Skeletal muscle satellite cell (primary cell): ENCODE results near the gene CRTC2.
A peak's percentile ranks its signal among the peaks of the same experiment; 100 is the strongest.

Experiments
- H3K27me3 ChIP-seq: 2 replicates; pipeline ENCODE4 v1.7.0; 2013; ENCODE audit warnings: low read length; ENCODE audit not compliant: control insufficient read depth, insufficient read depth
- H3K36me3 ChIP-seq: 2 replicates; pipeline ENCODE4 v1.7.0; 2013; ENCODE audit warnings: mild to moderate bottlenecking, control low read depth, low read length; ENCODE audit not compliant: insufficient read depth
- H3K4me1 ChIP-seq: 2 replicates; pipeline ENCODE4 v1.7.0; 2013; ENCODE audit warnings: low read length; ENCODE audit not compliant: control insufficient read depth, insufficient read depth
- H3K4me2 ChIP-seq: 2 replicates; pipeline ENCODE4 v1.7.0; 2013; ENCODE audit warnings: mild to moderate bottlenecking, low read length
- H3K4me3 ChIP-seq: 2 replicates; pipeline ENCODE4 v1.7.0; 2013; ENCODE audit warnings: low read length
- H3K9ac ChIP-seq: 2 replicates; pipeline ENCODE4 v1.7.0; 2013; ENCODE audit warnings: mild to moderate bottlenecking, low read depth, low read length, moderate library complexity
- H3K9me3 ChIP-seq: replicated peaks from 2 replicates; pipeline ENCODE4 v1.7.0; 2013; ENCODE audit warnings: mild to moderate bottlenecking, control low read depth, low read length

CRTC2 gene

GRCh38 chr1:153968408-153968807 lies 10.0 kb upstream of the CRTC2 start:
- H3K27me3 ChIP-seq, result no peaks in the 10 kb centered on the region
- H3K4me2 ChIP-seq, result peak overlapping the region; percentile 86
- H3K4me1 ChIP-seq, result peaks cover 24% of the 10 kb centered on the region
- peak overlapping the region; percentile 66 for H3K9ac ChIP-seq
- peak overlapping the region; percentile 79 for H3K4me3 ChIP-seq
- H3K9me3 ChIP-seq, result no peaks in the 10 kb centered on the region
- H3K36me3 ChIP-seq, result peaks cover 4% of the 10 kb centered on the region

GRCh38 chr1:153968000-153968363 lies 9.6 kb upstream of the CRTC2 start:
- Histone ChIP-seq H3K9ac (peak overlapping the region; percentile 66), H3K4me1 (peaks cover 25% of the 10 kb centered on the region), H3K4me2 (peak overlapping the region; percentile 86), H3K9me3 (no peaks in the 10 kb centered on the region), H3K27me3 (no peaks in the 10 kb centered on the region), H3K4me3 (peak overlapping the region; percentile 79), H3K36me3 (peaks cover 3% of the 10 kb centered on the region)

DNA sequence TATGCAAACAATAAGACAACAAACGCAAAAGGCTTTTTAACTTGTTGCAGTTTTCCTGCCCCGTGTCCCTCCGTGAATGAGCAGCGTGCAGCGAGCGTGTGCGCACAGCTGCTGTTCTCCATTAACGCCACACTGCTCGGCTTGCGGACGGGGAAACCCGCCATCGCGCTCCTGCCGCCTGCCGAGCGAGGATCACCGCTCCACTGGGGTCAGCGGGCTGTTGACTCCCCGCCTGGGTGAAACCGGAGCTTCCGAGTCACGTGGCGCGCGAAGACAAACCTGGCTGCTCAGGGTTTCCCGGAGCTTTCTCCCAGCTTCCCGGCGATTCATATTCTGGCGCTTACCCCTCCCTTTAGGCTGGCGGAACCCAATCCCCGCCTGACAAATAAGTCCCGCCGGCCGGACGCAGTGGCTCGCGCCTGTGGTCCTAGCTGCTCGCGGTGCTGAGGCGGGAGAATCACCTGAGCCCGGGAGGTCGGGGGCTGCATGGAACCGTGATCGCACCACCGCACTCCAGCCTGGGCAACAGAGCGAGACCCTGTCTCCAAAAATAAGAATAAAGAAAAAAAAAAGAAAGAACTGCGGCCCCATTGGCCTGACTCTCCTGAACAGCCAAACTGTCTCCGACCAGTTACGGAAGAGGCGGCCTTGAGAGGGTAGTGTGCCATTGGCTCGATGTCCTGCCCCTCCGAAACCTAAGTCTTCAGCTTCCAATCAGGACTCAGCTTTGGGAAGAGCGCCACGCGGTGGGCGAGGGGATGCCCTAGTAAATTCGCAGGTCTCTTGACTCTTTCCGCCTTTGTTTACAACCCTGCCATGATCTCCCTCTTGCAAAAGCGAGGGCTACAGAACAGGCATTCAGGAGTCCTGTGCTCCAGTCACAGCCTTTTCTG lies 8.9 kb upstream of the CRTC2 start, which contains the start of gene CREB3L4:
CREB3L4 (plus strand) TSS at position 796 of the 893 bp plus-strand sequence. CDS start 624 bp downstream, outside the sequence.
- H3K4me3 ChIP-seq, result peak within 1 kb of the TSS; percentile 79
- H3K4me2 ChIP-seq, result peak within 1 kb of the TSS; percentile 86
- H3K36me3 ChIP-seq, result no peaks in the 10 kb centered on the region
- H3K9me3 ChIP-seq, result no peaks in the 10 kb centered on the region
- H3K9ac ChIP-seq, result peak within 1 kb of the TSS; percentile 66
- no peaks in the 10 kb centered on the region for H3K27me3 ChIP-seq
- peaks cover 32% of the 10 kb centered on the region for H3K4me1 ChIP-seq

GRCh38 chr1:153963850-153964331 lies 5.5 kb upstream of the CRTC2 start:
- H3K36me3 ChIP-seq, result peaks cover 11% of the 10 kb centered on the region
- H3K4me3 ChIP-seq, result peak overlapping the region; percentile 89
- H3K9ac ChIP-seq, result peak overlapping the region; percentile 92
- peak overlapping the region; percentile 93 for H3K4me2 ChIP-seq
- no peaks in the 10 kb centered on the region for H3K9me3 ChIP-seq
- peaks cover 45% of the 10 kb centered on the region for H3K4me1 ChIP-seq
- no peaks in the 10 kb centered on the region for H3K27me3 ChIP-seq

DNA sequence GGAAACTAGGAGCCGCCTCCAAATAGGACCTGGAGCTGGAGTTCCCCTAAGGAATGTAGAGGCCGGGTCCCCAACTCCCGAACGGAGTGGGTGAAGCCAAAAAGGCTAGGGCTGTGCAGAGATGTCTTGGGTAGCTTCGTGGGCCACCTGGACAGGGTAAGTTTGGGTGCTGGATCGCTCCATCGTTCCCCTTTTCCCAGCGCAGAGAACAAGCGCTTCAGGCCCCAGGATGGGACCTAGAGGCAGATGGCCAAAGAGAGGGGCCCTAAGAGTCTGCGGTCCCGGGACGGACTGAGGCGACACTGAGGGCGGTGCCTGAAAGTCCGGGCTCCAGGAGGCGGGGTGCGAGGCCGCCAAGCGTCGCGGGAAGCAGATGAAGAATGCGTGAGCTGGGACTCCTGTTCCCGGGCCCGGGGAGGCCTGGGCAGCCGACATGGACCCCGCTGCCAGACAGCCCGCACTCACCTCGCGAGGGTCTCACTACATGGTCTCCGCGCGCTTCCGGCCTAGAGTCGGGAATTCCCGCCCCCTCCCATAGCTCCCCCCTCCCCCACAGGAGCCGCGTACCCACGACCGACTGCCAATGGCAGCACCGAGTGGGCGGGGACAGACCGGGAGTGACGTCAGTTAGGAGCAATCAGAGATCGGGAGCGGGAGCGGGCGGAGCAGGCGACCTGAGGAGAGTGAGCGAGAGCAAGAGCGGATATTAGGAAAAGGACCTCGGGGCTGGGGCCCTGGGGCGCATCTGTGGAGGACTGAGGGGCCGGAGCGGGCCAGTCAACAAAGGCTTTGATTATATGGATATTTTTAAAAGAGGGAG lies 4.8 kb upstream of the CRTC2 start, which contains the start of gene SLC39A1:
SLC39A1 (minus strand) TSS at position 508 of the 820 bp plus-strand sequence. CDS start 822 bp downstream, outside the sequence.
- peak within 1 kb of the TSS; percentile 92 for H3K9ac ChIP-seq
- no peaks in the 10 kb centered on the region for H3K27me3 ChIP-seq
- H3K4me1 ChIP-seq, result peaks cover 44% of the 10 kb centered on the region
- H3K4me2 ChIP-seq, result peak within 1 kb of the TSS; percentile 93
- H3K4me3 ChIP-seq, result peak within 1 kb of the TSS; percentile 89
- H3K36me3 ChIP-seq, result peaks cover 11% of the 10 kb centered on the region
- no peaks in the 10 kb centered on the region for H3K9me3 ChIP-seq

DNA sequence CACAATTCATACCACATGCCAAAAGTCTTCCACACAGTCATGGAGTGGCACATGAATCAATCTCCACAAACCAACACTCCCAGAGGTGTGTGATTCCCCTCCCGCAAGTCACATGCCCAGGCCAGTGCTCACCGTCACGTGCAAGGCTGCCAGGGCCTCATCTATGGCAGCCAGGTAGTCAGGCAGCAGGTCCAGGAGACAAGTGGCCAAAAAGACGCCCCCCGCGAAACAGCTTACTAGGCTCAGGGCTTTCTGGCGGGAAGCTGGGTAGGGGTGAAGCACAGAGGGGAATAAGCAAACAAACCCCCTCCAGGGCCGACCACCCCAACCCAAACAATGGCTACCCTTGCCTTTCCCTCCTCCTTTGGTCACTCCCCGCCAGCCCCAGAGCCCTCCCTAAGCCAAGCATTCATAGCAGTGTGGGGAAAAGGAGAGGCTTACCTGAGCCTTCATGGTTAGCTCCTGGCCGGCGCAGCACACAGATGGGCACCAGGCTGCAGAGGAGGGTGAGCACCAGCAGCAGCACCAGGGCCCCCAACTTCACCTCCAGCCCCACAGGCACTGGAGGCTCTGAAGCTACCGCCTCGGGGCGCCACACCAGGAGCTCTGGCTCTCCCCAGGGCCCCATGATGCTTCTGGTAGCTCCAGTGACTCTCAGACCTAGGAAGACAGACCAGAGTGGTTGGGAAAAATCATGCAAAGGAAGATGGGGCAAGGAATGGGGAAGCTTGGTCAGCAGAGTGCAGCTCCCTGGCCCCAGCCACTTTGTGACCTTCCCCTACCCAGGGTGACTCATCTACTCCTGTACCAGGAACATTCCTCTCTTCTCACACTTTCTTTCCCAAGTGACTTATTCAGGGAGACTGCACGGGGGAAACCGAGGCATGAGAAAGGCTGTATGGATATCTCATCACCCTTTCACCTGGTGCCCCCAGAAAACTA lies 3.9 kb upstream of the CRTC2 start:
- peaks cover 11% of the 10 kb centered on the region for H3K36me3 ChIP-seq

GRCh38 chr1:153961421-153961820 lies 3.0 kb upstream of the CRTC2 start:
- Histone ChIP-seq H3K4me3 (peak overlapping the region; percentile 89), H3K4me2 (peak overlapping the region; percentile 93), H3K9me3 (no peaks in the 10 kb centered on the region), H3K9ac (no peak overlapping the region), H3K27me3 (no peaks in the 10 kb centered on the region), H3K4me1 (peaks cover 47% of the 10 kb centered on the region), H3K36me3 (peaks cover 11% of the 10 kb centered on the region)

More for the DNA sequence above, 3.9 kb upstream of the CRTC2 start:
- Histone ChIP-seq H3K4me2 (peak overlapping the region; percentile 93), H3K4me1 (peaks cover 41% of the 10 kb centered on the region), H3K9ac (peak overlapping the region; percentile 92), H3K9me3 (no peaks in the 10 kb centered on the region), H3K27me3 (no peaks in the 10 kb centered on the region), H3K4me3 (peak overlapping the region; percentile 89)

GRCh38 chr1:153960206-153960605 lies 1.8 kb upstream of the CRTC2 start:
- no peak overlapping the region for H3K4me3 ChIP-seq
- H3K27me3 ChIP-seq, result no peaks in the 10 kb centered on the region
- no peaks in the 10 kb centered on the region for H3K9me3 ChIP-seq
- H3K9ac ChIP-seq, result no peak overlapping the region
- peaks cover 11% of the 10 kb centered on the region for H3K36me3 ChIP-seq
- peaks cover 52% of the 10 kb centered on the region for H3K4me1 ChIP-seq
- no peak overlapping the region for H3K4me2 ChIP-seq

- no peak overlapping the region for H3K4me3 ChIP-seq
- H3K4me2 ChIP-seq, result no peak overlapping the region
- H3K9ac ChIP-seq, result no peak overlapping the region
- H3K9me3 ChIP-seq, result no peaks in the 10 kb centered on the region
- H3K4me1 ChIP-seq, result peaks cover 51% of the 10 kb centered on the region
- no peaks in the 10 kb centered on the region for H3K27me3 ChIP-seq
- peaks cover 16% of the 10 kb centered on the region for H3K36me3 ChIP-seq
Observed at GRCh38 chr1:153959454-153959853, 1.0 kb upstream of the CRTC2 start.

GRCh38 chr1:153958961-153959260 lies 499 bp upstream of the CRTC2 start:
- Histone ChIP-seq H3K9ac (peak overlapping the region; percentile 24), H3K9me3 (no peaks in the 10 kb centered on the region), H3K27me3 (no peaks in the 10 kb centered on the region), H3K4me2 (peak overlapping the region; percentile 75), H3K36me3 (peaks cover 22% of the 10 kb centered on the region), H3K4me3 (peak overlapping the region; percentile 47), H3K4me1 (peaks cover 46% of the 10 kb centered on the region)
